ENCODE results near the gene PLA2G15.

DNA sequence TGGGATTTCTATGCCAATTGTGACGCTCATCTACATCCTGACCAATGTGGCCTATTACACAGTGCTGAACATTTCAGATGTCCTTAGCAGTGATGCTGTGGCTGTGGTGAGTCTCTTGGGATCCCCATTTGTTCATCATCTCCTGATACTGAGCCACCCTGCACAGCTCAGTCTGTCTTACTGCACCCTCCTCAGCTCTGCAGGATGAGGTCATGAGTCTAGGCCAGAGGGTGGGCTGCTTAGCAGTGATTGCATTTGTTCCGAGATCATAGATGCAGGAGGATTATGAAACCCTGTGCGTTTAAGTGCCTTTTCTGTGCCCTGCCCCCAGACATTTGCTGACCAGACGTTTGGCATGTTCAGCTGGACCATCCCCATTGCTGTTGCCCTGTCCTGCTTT, 46.1 kb downstream of the PLA2G15 start:
- no peak for TF ChIP-seq CTCF (IDR thresholded peaks at IDR 0.05)
- no peak for TF ChIP-seq POLR2A (IDR thresholded peaks at IDR 0.05)
